Mesendoderm (in vitro differentiated cells): Measurements from ENCODE around the gene ADCY7.
A peak's percentile ranks its signal among the peaks of the same experiment; 100 is the strongest.

Experiments
- DNase-seq: peaks from one replicate; pipeline ENCODE4 v3.0.0; 2013
- H2AK5ac ChIP-seq: 2 replicates; pipeline ENCODE4 v1.6.1; 2013; ENCODE audit warnings: low read length, inconsistent platforms
- H2BK120ac ChIP-seq: 2 replicates; pipeline ENCODE4 v1.6.1; 2013; ENCODE audit warnings: low read depth, mild to moderate bottlenecking, low read length, moderate library complexity, mixed read lengths
- H2BK15ac ChIP-seq: replicated peaks from 2 replicates; pipeline ENCODE4 v1.6.1; 2013; ENCODE audit warnings: low read depth, mild to moderate bottlenecking, moderate library complexity
- H2BK5ac ChIP-seq: 2 replicates; pipeline ENCODE4 v1.6.1; 2013; ENCODE audit warnings: low read length, inconsistent platforms
- H3K18ac ChIP-seq: 2 replicates; pipeline ENCODE4 v1.6.1; 2013; ENCODE audit warnings: mild to moderate bottlenecking, low read length, mixed read lengths
- H3K23ac ChIP-seq: one replicate; pipeline ENCODE4 v1.6.1; 2013; ENCODE audit warnings: low read length
- H3K27ac ChIP-seq: 2 replicates; pipeline ENCODE4 v1.5.1; 2013; ENCODE audit warnings: low read depth, mild to moderate bottlenecking, inconsistent platforms, low read length, moderate library complexity
- H3K27me3 ChIP-seq: 2 replicates; pipeline ENCODE4 v1.6.1; 2013; ENCODE audit warnings: low read length, control low read depth, mild to moderate bottlenecking, inconsistent platforms; ENCODE audit not compliant: insufficient read depth, poor library complexity
- H3K36me3 ChIP-seq: 2 replicates; pipeline ENCODE4 v1.6.1; 2013; ENCODE audit warnings: low read length, inconsistent platforms; ENCODE audit not compliant: control insufficient read depth, insufficient read depth
- H3K4ac ChIP-seq: one replicate; pipeline ENCODE4 v1.6.1; 2013; ENCODE audit warnings: low read depth, mild to moderate bottlenecking, low read length, moderate library complexity
- H3K4me1 ChIP-seq: 2 replicates; pipeline ENCODE4 v1.6.1; 2013; ENCODE audit warnings: low read depth, low read length, inconsistent platforms; ENCODE audit not compliant: control insufficient read depth
- H3K4me2 ChIP-seq: 2 replicates; pipeline ENCODE4 v1.6.1; 2013; ENCODE audit warnings: low read length
- H3K4me3 ChIP-seq: 2 replicates; pipeline ENCODE4 v1.5.1; 2013; ENCODE audit warnings: mild to moderate bottlenecking, low read length
- H3K56ac ChIP-seq: one replicate; pipeline ENCODE4 v1.6.1; 2013; ENCODE audit warnings: low read length
- H3K79me1 ChIP-seq: 2 replicates; pipeline ENCODE4 v1.6.1; 2013; ENCODE audit warnings: low read length, inconsistent platforms
- H3K79me2 ChIP-seq: 2 replicates; pipeline ENCODE4 v1.6.1; 2013; ENCODE audit warnings: mild to moderate bottlenecking, low read length; ENCODE audit not compliant: control insufficient read depth, insufficient read depth
- H3K9ac ChIP-seq: 2 replicates; pipeline ENCODE4 v1.6.1; 2013; ENCODE audit warnings: low read length, inconsistent platforms
- H4K5ac ChIP-seq: one replicate; pipeline ENCODE4 v1.6.1; 2013; ENCODE audit warnings: low read length
- H4K8ac ChIP-seq: one replicate; pipeline ENCODE4 v1.6.1; 2013; ENCODE audit warnings: low read depth, mild to moderate bottlenecking, control low read depth, low read length, moderate library complexity
- WGBS: extraction: QIAGEN DNeasy Blood & Tissue Kit; methylation state at CpG from one replicate; pipeline ENCODE4 v1.1.7; 2013; ENCODE audit warnings: low lambda C conversion rate, missing lambda C conversion rate; ENCODE audit not compliant: insufficient coverage; ENCODE audit errors: extremely low coverage; 5-methylcytosine and 5-hydroxymethylcytosine counted together

ADCY7 gene

GRCh38 chr16:50315346-50315997 is 49.1 kb downstream of the ADCY7 start:
- Histone ChIP-seq H3K18ac (no peak overlapping the region), H3K9ac (no peak overlapping the region), H3K4me2 (no peak overlapping the region), H3K4ac (no peak overlapping the region), H3K36me3 (peaks cover 7% of the 10 kb centered on the region), H3K27ac (no peak overlapping the region), H3K4me3 (no peak overlapping the region), H3K56ac (no peak overlapping the region), H2BK5ac (no peak overlapping the region), H3K27me3 (no peaks in the 10 kb centered on the region), H3K79me1 (no peaks in the 10 kb centered on the region), H3K4me1 (no peaks in the 10 kb centered on the region), H2BK15ac (no peak overlapping the region), H4K8ac (no peak overlapping the region), H3K23ac (no peak overlapping the region), H2AK5ac (no peak overlapping the region), H2BK120ac (no peak overlapping the region), H4K5ac (no peak overlapping the region), H3K79me2 (no peaks in the 10 kb centered on the region)
- DNase-seq = no peak
- no CpG with 5 or more reads among the region's 15 CpGs for WGBS

- H3K23ac ChIP-seq = no peak overlapping the region
- no peaks in the 10 kb centered on the region for H3K27me3 ChIP-seq
- H2BK120ac ChIP-seq = no peak overlapping the region
- no peak overlapping the region for H2BK15ac ChIP-seq
- H3K4me3 ChIP-seq = no peak overlapping the region
- H3K36me3 ChIP-seq = peaks cover 7% of the 10 kb centered on the region
- no peaks in the 10 kb centered on the region for H3K79me2 ChIP-seq
- H3K27ac ChIP-seq = no peak overlapping the region
- no peak overlapping the region for H4K8ac ChIP-seq
- no peaks in the 10 kb centered on the region for H3K4me1 ChIP-seq
- H2BK5ac ChIP-seq = no peak overlapping the region
- H4K5ac ChIP-seq = no peak overlapping the region
- H3K4ac ChIP-seq = no peak overlapping the region
- DNase-seq = no peak
- no peak overlapping the region for H3K9ac ChIP-seq
- WGBS = no CpG with 5 or more reads among the region's 12 CpGs
- H3K18ac ChIP-seq = no peak overlapping the region
- no peak overlapping the region for H3K56ac ChIP-seq
- no peak overlapping the region for H2AK5ac ChIP-seq
- no peak overlapping the region for H3K4me2 ChIP-seq
- no peaks in the 10 kb centered on the region for H3K79me1 ChIP-seq
Observed at GRCh38 chr16:50316102-50316847, 49.9 kb downstream of the ADCY7 start.

GRCh38 chr16:50316848-50317630 is 50.7 kb downstream of the ADCY7 start:
- Histone ChIP-seq H3K79me1 (no peaks in the 10 kb centered on the region), H3K4me1 (no peaks in the 10 kb centered on the region), H3K36me3 (peaks cover 7% of the 10 kb centered on the region), H3K4ac (no peak overlapping the region), H3K9ac (no peak overlapping the region), H3K27ac (no peak overlapping the region), H3K79me2 (no peaks in the 10 kb centered on the region), H3K18ac (no peak overlapping the region), H3K23ac (no peak overlapping the region), H3K27me3 (no peaks in the 10 kb centered on the region), H2BK120ac (no peak overlapping the region), H4K5ac (no peak overlapping the region), H2AK5ac (no peak overlapping the region), H2BK5ac (no peak overlapping the region), H3K56ac (no peak overlapping the region), H2BK15ac (no peak overlapping the region), H4K8ac (no peak overlapping the region), H3K4me3 (no peak overlapping the region), H3K4me2 (no peak overlapping the region)
- WGBS = no CpG with 5 or more reads among the region's 10 CpGs
- DNase-seq = no peak

DNA sequence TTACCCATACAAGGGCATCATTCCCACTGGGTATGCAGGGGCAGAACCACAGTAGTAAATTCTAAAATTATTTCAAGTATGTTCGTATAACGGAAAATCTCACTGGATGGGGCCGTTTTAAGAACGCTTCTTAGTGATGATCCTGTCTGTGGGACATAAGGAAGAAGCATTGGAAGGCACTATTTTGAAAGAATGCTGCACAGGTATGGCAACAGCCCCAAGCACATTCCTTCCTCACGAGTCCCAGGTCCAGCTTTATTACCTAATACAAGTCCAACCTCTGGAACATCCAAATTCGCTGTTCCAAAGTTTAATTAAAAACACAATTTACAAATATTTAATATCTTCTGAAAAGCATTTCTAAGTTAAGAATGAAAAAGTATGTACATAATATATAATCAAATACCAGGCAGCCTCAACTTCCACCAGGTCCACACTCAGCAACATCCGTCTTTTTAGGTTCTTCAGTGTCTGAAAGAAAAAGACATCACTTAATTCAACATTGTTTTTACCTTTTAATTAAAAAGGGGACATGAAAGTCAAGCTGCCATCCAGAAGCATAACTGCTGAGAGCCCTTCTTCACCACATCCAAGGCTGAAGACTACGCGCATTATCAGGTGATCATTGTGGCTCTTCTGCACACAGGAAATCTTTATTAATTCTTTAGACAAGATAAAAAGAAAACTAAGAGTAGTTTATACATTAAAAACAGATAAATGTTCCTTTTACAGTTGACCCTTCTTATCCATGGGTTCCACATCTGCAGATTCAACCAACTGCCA is 52.6 kb downstream of the ADCY7 start:
- Histone ChIP-seq H3K4ac (no peak overlapping the region), H3K18ac (no peak overlapping the region), H4K8ac (no peak overlapping the region), H3K36me3 (peaks cover 6% of the 10 kb centered on the region), H3K9ac (no peak overlapping the region), H2BK15ac (no peak overlapping the region), H3K27me3 (no peaks in the 10 kb centered on the region), H2BK5ac (no peak overlapping the region), H3K79me2 (no peaks in the 10 kb centered on the region), H4K5ac (no peak overlapping the region), H3K23ac (no peak overlapping the region), H3K56ac (no peak overlapping the region), H2AK5ac (no peak overlapping the region), H3K4me2 (no peak overlapping the region), H3K79me1 (no peaks in the 10 kb centered on the region), H3K4me3 (no peak overlapping the region), H3K27ac (no peak overlapping the region), H2BK120ac (no peak overlapping the region), H3K4me1 (no peaks in the 10 kb centered on the region)
- WGBS = no CpG with 5 or more reads among the region's 9 CpGs
- DNase-seq = peak; percentile 21

GRCh38 chr16:50320310-50320709 is 54.0 kb downstream of the ADCY7 start:
- Histone ChIP-seq H2BK5ac (no peak overlapping the region), H3K9ac (no peak overlapping the region), H2BK15ac (no peak overlapping the region), H3K18ac (no peak overlapping the region), H3K23ac (no peak overlapping the region), H3K79me1 (no peaks in the 10 kb centered on the region), H3K4me3 (no peak overlapping the region), H2BK120ac (no peak overlapping the region), H3K36me3 (peaks cover 11% of the 10 kb centered on the region), H3K4ac (no peak overlapping the region), H4K5ac (no peak overlapping the region), H2AK5ac (no peak overlapping the region), H3K4me2 (no peak overlapping the region), H3K56ac (no peak overlapping the region), H3K79me2 (no peaks in the 10 kb centered on the region), H3K27me3 (no peaks in the 10 kb centered on the region), H3K27ac (no peak overlapping the region), H3K4me1 (no peaks in the 10 kb centered on the region), H4K8ac (no peak overlapping the region)
- DNase-seq = no peak
- WGBS = no CpG with 5 or more reads among the region's 5 CpGs
